ENCODE data around the gene HTATIP2. TPM values are rescaled to one million over a fixed set of nuclear protein-coding genes. Genes with fewer than 3 reads are reported as not detected.

Gene HTATIP2
- total RNA-seq (10 to 100 TPM in 6 of 7 donors, 1 to 10 TPM in 1; 9.8 to 19.0 (median 13.7) TPM), polyA plus RNA-seq (10 to 100 TPM; 16.8 to 51.8 TPM)
- long read RNA-seq, donor 1, transcript HTATIP2-203 (6 exons, 967 nt): minor isoform, 6 of 104 reads
- long read RNA-seq, donor 1, transcript HTATIP2-204 (5 exons, 1,748 nt): minor isoform, 20 of 104 reads
- long read RNA-seq, donor 1, transcript HTATIP2-202 (6 exons, 886 nt): minor isoform, 10 of 104 reads
- long read RNA-seq, donor 1, transcript HTATIP2-201 (6 exons, 1,477 nt): major isoform, 61 of 104 reads
- long read RNA-seq, donor 1, partial matches to known transcripts: 1 of 104 reads
- long read RNA-seq, donor 1, other reads (novel, unspliced or antisense): 3 of 104 reads
- long read RNA-seq, donor 2, partial matches to known transcripts: 0 of 8 reads
- long read RNA-seq, donor 2, other reads (novel, unspliced or antisense): 0 of 8 reads
- long read RNA-seq, donor 3, transcript HTATIP2-201 (6 exons, 1,477 nt): major isoform, 6 of 19 reads
- long read RNA-seq, donor 3, partial matches to known transcripts: 2 of 19 reads
- long read RNA-seq, donor 3, other reads (novel, unspliced or antisense): 1 of 19 reads

DNA sequence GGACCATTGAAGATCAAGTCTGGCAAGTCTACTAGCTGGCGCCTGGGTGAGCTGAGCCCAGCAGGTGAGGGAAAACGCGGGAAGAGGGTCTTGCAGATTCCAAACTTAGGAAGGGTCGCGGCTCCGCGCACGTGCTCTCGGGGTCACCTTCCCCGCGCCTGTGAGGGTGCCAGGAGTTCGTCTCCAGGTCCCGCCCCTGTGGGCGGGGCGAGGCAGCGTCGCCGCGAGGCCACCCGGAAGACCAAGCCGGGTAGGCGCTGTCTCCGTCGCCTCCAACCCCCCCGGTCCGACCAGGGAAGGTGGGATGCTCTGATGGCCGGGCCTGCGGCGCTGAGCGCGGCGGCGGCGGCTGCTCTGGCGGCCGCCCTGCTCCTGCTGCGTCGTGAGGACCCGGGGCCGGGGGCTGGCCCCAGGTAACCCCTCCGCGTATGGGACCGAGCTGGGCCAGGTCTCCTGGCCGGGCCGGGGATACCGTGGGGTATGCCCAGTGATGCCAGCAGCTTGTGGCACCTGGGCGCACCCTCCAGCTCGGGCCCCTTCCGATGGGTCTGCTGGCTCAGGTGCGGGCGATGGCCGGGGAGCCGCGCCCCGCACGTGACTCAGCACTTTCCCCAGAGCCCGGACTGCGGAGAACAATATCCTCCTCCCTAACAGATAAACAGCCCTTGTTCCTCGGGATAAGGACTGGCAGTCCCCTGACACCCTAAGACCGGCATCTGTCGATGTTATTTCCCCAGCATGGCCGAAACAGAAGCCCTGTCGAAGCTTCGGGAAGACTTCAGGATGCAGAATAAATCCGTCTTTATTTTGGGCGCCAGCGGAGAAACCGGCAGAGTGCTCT, at the start of gene HTATIP2:
Gene HTATIP2 (plus strand): TSS at position 215 of the 841 bp plus-strand sequence. CDS start 524 bp downstream, at position 739.
- intact Hi-C loops (cut with DNase I): no loop called here
- Histone ChIP-seq H3K27me3 (no peaks in the 10 kb centered on the region), H3K9me3 (no peaks in the 10 kb centered on the region), H3K4me1 (ENCODE audit: insufficient read depth) (peaks cover 4% of the 10 kb centered on the region), H3K4me3 (peak within 1 kb of the TSS; percentile 74), H3K27ac (peak within 1 kb of the TSS; percentile 71 to 78), H3K36me3 (no peaks in the 10 kb centered on the region)
- WGBS, 3 donors: 2 to 5% (median 3%) methylated on average over 39 to 68 of the region's 68 CpGs
- DNase-seq: peak; percentile 64 to 77 (median 69)
- no peak for TF ChIP-seq EP300 (IDR thresholded peaks at IDR 0.05)
- TF ChIP-seq, protein P1, sequence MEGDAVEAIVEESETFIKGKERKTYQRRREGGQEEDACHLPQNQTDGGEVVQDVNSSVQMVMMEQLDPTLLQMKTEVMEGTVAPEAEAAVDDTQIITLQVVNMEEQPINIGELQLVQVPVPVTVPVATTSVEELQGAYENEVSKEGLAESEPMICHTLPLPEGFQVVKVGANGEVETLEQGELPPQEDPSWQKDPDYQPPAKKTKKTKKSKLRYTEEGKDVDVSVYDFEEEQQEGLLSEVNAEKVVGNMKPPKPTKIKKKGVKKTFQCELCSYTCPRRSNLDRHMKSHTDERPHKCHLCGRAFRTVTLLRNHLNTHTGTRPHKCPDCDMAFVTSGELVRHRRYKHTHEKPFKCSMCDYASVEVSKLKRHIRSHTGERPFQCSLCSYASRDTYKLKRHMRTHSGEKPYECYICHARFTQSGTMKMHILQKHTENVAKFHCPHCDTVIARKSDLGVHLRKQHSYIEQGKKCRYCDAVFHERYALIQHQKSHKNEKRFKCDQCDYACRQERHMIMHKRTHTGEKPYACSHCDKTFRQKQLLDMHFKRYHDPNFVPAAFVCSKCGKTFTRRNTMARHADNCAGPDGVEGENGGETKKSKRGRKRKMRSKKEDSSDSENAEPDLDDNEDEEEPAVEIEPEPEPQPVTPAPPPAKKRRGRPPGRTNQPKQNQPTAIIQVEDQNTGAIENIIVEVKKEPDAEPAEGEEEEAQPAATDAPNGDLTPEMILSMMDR (IDR thresholded peaks at IDR 0.05): no peak

DNA sequence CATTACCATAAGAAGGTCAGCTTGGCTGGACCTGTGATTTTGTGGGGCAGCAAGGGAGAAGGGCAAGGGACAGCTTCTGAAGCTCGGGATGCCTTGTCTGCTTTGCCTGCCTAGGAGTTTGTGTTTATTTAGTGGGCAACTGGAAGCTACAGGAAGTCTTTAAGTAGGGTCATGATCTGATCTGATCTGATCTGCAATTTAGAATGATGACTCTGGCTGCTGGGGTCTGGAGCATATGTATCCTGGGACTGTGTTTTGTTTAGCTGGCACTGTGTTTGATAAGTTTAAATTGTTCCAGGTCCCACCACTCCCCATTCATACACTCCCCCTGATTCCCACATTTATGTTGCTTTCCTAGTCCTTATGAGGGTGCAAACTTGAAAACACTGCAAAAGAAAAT, 47.7 kb upstream of the HTATIP2 start:
- H3K4me3 ChIP-seq: no peak overlapping the region
- 4 to 22% (median 13%) methylated on average over 1 of the region's 1 CpG for WGBS, 3 donors
- H3K27me3 ChIP-seq: no peaks in the 10 kb centered on the region
- H3K36me3 ChIP-seq: no peaks in the 10 kb centered on the region
- no peaks in the 10 kb centered on the region for H3K4me1 ChIP-seq (ENCODE audit: insufficient read depth)
- TF ChIP-seq EP300 (IDR thresholded peaks at IDR 0.05): no peak
- TF ChIP-seq, protein P1 (IDR thresholded peaks at IDR 0.05): no peak
- TF ChIP-seq POLR2A (IDR thresholded peaks at IDR 0.05): no peak
- no peak overlapping the region for H3K27ac ChIP-seq
- intact Hi-C loops (cut with DNase I): no loop called here
- H3K9me3 ChIP-seq: no peaks in the 10 kb centered on the region
- DNase-seq: no peak

DNA sequence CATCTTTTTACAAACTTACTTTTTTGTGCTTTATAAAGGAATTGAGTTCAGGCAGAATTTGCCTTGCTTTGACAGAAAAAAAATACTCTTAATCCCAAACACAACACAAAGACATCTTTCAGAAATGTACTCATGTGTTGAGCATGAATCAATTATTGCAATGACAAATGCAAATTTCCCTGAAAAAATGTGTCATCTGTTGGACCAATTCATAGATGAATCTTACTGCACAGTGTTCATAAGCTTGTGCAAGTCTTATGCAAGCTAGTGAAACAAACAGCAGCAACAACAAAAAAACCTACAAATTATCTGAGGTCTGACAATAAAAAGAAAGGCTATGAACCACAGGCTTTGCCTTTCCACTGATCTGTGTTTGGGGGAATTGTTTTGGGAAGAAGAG, 42.3 kb upstream of the HTATIP2 start:
- no peak overlapping the region for H3K27ac ChIP-seq
- no peaks in the 10 kb centered on the region for H3K4me1 ChIP-seq (ENCODE audit: insufficient read depth)
- no peaks in the 10 kb centered on the region for H3K27me3 ChIP-seq
- no peak for DNase-seq
- intact Hi-C loops (cut with DNase I): no loop called here
- no peaks in the 10 kb centered on the region for H3K36me3 ChIP-seq
- H3K4me3 ChIP-seq: no peak overlapping the region
- no peaks in the 10 kb centered on the region for H3K9me3 ChIP-seq
- TF ChIP-seq EP300 (IDR thresholded peaks at IDR 0.05) (no peak), POLR2A (IDR thresholded peaks at IDR 0.05) (no peak)
- TF ChIP-seq, protein P1 (IDR thresholded peaks at IDR 0.05): no peak

DNA sequence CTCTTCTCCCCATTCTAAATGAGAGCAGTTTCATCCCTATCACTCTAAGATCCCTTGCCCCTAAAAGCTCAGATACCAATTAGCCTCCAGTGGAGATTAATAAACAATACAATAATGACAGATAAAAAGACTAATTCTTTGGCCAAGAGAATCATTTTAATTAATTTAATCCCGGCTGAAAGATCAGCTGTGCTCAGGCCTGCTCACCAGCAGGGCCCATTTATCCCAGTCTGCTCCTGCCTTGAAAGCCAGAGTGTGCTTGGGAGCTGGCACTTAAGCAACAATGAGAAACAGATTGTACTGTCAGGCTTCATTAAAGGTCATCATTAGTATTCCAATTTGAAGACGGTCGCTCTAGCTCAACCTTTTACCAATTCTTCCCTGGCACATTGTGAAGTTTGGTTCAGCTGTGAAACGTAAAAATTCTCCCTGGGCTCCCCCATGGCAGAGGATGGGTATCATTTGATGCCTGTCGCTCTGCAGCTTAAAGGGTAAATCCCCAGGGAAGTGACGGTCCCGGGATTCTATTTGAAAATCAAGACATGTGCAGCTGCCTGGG, 36.1 kb upstream of the HTATIP2 start:
- Histone ChIP-seq H3K27ac (no peak overlapping the region), H3K4me1 (ENCODE audit: insufficient read depth) (no peaks in the 10 kb centered on the region), H3K36me3 (no peaks in the 10 kb centered on the region), H3K4me3 (no peak overlapping the region), H3K27me3 (no peaks in the 10 kb centered on the region), H3K9me3 (no peaks in the 10 kb centered on the region)
- no peak for DNase-seq
- TF ChIP-seq, protein P1 (IDR thresholded peaks at IDR 0.05): no peak
- TF ChIP-seq EP300 (IDR thresholded peaks at IDR 0.05) (no peak), POLR2A (IDR thresholded peaks at IDR 0.05) (no peak)
- intact Hi-C loops (cut with DNase I): no loop called here
- WGBS, 3 donors: 75 to 80% (median 80%) methylated on average over 7 of the region's 7 CpGs

All from ovary (tissue), 10 donors.